ENCODE data around the gene PAH.
"Not testable (repeated sequence)": the region's sequence is repeated elsewhere in the genome, so short reads cannot be mapped to it uniquely, and the experiment has no call there.

The PAH gene

GRCh38 chr12:102891756-102892155, 25.3 kb downstream of the PAH start:
- DNase-seq (ENCODE audit: low read depth in 2 of 2), result no peak

DNA sequence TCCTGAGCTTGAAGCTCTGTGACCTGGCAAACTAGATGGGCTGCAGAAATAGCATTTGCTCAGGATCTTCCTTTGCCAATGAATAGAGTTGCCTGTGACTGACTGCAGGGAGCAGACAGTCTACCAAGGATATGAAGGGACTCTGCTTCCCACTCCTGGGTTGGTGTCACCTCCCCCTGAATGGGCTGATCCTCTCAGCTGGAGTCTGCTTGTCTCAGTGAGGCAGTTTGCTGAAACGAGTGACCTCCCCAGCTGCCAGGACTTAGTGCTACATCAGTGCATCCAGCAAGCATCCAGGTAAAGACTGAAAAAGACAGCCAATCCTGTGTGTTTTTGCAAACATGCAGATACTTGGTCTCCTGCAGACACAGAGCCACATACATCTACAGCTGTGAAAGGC, 28.5 kb downstream of the PAH start:
- no peak for DNase-seq (ENCODE audit: low read depth in 2 of 2)

DNA sequence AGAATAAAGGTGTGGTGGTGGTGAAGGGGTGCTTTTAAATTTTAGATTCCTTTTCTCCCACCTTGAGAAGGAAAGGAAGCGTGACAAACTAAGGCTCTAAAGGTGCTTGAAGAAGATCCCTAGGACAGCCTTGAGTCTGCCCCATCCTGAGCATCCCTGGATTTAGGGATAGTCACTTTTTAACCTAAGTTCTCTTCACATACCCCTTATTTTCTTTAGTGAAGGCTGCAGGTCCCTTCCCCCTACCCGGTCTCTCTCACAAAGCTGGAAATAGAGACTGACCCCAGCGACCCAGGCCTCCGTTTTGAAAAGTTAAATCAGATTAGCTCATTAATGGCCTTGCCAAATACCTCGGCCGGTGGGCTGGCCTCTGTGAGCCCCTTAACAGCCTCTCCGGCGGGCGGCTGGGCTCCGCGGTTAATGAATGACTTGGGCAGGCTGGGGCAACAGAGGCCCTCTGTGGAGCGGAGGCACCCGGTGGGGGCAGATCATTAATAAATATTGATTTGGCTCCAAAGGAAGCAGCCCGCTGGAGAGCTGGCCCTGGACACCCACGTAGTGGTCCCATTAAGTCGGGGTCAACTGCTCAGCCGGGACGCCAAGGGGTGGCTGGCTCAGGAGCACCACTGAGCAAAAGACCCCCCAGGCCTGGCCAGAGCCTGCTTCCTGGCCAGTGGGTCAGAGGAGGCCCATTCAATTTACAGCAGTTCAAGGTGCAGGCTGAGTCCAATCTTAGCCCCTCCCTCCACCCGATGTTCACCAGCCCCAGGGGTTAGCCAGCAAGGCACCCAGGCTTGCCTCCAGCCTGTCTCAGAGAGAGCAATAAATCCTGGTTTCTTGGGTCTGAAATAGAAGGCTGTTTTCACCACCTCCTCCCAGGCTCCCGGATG, 31.8 kb downstream of the PAH start:
- DNase-seq (ENCODE audit: low read depth in 2 of 2), result no peak

GRCh38 chr12:102883204-102883799, 33.7 kb downstream of the PAH start:
- peak; percentile 18 to 23 for DNase-seq (ENCODE audit: low read depth in 2 of 2)

DNA sequence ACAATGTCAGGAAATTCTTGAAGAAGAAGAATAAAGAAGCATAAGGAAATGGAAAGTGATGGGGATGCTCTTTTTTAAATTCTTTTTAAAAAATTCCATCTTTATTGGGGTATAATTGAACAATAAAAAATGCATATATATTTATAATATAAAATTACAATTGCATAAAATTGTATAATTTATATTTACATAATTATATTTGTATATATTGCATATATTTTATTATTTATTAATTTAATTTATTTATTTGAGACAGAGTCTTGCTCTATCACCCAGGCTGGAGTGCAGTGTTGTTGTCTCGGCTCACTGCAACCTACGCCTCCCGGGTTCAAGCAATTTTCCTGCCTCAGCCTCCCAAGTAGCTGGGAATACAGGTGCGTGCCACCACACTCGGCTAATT, 36.3 kb downstream of the PAH start:
- DNase-seq (ENCODE audit: low read depth in 2 of 2), result no peak

DNA sequence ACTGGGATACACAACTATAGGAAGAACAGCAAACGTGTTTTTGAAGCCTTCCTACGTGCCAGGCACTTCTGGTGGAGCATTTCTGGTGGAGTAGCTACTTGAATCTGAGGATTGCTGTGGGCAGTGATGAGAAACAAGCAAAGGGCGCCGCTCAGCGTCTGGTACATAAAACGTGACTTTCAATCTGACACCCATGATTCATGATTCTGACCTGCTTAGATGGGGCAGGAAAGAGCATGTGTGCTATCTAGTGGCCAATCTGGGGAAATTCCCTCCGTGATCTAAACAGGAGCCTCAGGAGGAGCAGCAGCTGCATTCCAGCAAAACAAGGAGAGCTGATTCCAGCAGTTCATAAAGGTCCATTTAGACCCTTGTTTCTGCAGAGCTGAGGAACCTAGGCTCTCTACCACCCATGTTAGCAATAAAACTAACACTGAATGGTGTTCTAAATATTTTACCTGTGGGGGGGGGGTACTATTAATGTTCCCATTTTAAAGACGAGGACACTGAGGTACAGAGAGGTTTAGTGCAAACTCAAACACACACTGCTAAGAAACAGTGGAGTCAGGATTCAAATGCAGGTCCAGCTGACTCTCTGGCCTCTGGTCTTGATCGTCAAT, 37.8 kb downstream of the PAH start:
- DNase-seq (ENCODE audit: low read depth in 2 of 2), result no peak

GRCh38 chr12:102876883-102877282, 40.2 kb downstream of the PAH start:
- DNase-seq (ENCODE audit: low read depth in 2 of 2), result no peak

DNA sequence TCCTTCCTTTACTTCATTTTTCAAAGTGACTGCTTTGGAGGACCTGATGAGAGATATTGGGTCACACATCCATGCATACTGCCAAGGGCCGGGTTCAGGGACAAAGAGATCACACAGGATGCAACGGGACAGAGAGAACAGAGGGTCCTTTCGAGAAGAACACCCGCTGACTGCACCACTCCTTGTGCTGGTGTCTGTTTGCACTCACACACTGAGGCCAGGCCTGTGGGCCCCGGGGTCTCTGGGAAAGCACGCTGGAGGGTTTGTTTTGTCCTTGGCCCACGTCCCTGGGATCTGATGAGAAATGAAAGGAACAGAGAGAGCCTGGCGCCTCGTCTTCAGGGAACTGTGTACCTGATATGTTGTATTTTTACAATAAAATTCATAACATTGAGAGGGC, 42.2 kb downstream of the PAH start:
- DNase-seq (ENCODE audit: low read depth in 2 of 2), result no peak

DNA sequence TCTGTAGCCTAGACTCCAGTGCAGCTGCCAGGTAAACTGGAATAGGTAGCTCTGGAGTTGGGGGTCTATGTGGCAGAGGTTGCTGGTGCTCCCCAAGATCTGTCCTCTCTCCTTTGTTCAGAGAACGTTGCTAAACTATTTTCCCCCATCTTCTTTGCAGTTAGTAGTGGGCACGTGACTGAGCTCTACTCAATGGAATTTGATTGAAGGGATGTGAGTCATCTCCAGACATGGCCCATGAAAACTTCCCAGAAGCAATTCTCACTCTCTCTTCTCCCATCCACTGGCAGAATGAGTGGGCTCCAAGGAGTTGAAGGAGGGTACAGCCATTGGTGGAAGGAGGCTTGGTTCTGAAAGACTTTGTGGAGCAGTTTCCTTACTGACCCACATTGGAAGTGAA, 44.0 kb downstream of the PAH start:
- no peak for DNase-seq (ENCODE audit: low read depth in 2 of 2)

- DNase-seq (ENCODE audit: low read depth in 2 of 2), result no peak
Observed at GRCh38 chr12:102871014-102871413, 46.0 kb downstream of the PAH start.

DNA sequence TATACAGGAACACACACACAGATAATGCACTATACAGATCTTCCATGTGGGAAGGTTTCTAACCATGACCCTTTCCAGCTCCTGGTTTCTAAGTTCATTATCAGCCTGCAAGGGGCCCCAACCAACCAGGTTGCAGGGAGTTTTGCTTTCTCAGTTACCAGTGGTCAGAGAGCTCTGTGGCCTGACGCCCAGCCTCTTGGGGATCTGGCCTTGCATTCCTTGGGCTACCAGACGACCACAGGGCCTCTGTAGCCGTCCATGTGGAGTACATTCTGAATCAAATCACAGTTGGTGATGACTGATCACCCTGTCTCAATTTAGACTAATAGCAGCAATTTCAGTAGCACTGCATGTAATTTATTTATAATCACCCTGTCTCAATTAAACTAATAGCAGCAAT, 47.5 kb downstream of the PAH start:
- no peak for DNase-seq (ENCODE audit: low read depth in 2 of 2)

GRCh38 chr12:102865821-102866615, 51.0 kb downstream of the PAH start:
- no peak for DNase-seq (ENCODE audit: low read depth in 2 of 2)

- DNase-seq (ENCODE audit: low read depth in 2 of 2), result no peak
Observed at GRCh38 chr12:102862486-102862885, 54.6 kb downstream of the PAH start.

DNA sequence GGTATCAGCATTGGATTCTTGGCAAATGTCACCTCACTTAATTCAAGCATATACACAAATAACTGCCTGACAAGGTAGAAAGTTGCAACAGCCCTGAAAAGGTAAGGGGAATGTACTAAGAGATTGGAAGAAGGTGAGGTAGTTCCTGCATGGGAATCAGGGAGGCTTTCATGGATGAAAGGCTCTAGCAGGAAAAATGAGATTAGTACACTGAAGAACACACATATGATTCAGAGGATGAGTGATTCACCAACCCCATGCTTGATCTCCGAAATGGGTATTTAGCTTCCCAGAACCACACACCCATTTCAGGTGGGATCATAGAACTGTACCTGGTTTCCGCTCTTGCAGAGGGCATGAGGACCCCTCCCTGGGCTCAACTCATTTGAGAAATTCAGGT, 65.8 kb downstream of the PAH start:
- DNase-seq (ENCODE audit: low read depth in 2 of 2), result no peak

GRCh38 chr12:102849722-102850447, 67.2 kb downstream of the PAH start:
- DNase-seq (ENCODE audit: low read depth in 2 of 2), result no peak

- DNase-seq (ENCODE audit: low read depth in 2 of 2), result no peak
Observed at GRCh38 chr12:102848832-102849231, 68.2 kb downstream of the PAH start.

DNA sequence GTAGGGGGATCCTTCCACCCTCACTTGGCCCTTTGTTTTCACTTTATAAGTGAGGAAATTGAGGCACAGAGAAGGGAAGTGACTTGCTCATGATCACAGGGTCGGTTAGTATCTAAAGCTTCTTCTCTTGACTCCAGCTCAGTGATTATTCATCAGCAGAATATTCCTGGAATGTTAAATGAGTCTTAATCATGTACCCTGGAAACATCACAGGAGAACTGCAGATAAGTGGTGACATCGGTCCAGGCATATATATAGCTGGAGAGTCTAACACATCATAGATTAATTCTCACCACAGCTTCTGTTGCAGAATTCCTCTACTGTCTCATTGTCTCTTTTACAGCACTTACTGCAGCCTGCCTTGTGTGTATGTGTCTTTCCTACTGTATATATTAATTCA, 69.9 kb downstream of the PAH start:
- no peak for DNase-seq (ENCODE audit: low read depth in 2 of 2)

DNA sequence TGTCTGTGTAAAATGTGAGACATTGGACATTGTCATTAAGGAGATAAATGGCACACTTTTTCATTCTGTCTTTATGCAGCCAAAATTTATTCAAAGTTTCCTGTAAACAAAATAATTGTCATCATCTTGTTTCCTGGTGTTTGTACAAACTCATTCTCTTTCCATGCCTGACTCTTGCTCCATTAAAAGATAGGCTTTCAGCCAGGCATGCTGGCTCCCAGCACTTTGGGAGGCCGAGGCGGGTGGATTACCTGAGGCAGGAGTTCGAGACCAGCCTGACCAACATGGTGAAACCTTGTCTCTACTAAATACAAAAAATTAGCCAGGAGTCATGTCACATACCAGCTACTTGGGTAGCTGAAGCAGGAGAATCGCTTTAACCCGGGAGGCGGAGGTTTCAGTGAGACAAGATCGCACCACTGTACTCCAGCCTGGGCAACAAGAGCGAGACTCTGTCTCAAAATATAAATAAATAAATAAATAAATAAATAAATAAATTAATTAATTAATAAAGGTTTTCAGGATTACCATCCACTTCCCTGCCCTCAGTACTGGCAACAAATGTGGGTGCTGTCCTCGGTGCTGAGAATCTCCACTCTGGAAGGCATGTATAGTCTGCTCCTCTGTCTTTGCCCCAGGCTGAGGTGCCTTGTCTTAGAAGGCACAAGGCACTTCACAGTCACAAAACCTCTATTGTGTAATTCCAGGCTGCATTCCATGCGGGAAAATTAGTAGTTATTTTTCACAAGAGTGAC, 83.2 kb downstream of the PAH start:
- no peak for DNase-seq (ENCODE audit: low read depth in 2 of 2)

- not testable (repeated sequence) for DNase-seq (ENCODE audit: low read depth in 2 of 2)
Observed at GRCh38 chr12:102832826-102833225, 84.2 kb downstream of the PAH start.

- DNase-seq (ENCODE audit: low read depth in 2 of 2), result no peak
Observed at GRCh38 chr12:102824218-102824835, 92.7 kb downstream of the PAH start.
